AG04450 (cell line): Measurements from ENCODE around the gene NECAB3. TPM values are rescaled to one million over a fixed set of nuclear protein-coding genes. Genes with fewer than 3 reads are reported as not detected.

Source experiments
- CTCF ChIA-PET: fragments of 300-600, 350-600 bp; formaldehyde crosslinking; extraction: SDS; loops from one replicate; lab custom pipeline; 2022; ENCODE audit warnings: antibody characterized with exemption, inconsistent platforms; lab: Charles Lee
- POLR2A ChIA-PET: fragments of 350-600 bp; formaldehyde crosslinking; extraction: SDS; loops from one replicate; lab custom pipeline; 2021; ENCODE audit warnings: antibody characterized with exemption, inconsistent platforms; lab: Yijun Ruan, JAX
- DNase-seq: peaks from one replicate; pipeline ENCODE4 v3.0.0-alpha.2; 2011; ENCODE audit warnings: low read depth, low spot score
- H3K27ac ChIP-seq: one replicate; pipeline ENCODE4 v1.5.1; 2012; ENCODE audit warnings: low read depth, low read length, control low read depth
- H3K27me3 ChIP-seq: one replicate; pipeline ENCODE4 v1.6.0; 2012; ENCODE audit warnings: low read length; ENCODE audit not compliant: control insufficient read depth, insufficient read depth
- H3K4me3 ChIP-seq: 2 replicates; pipeline ENCODE4 v1.5.1; 2011; ENCODE audit warnings: mild to moderate bottlenecking, low read depth, low read length, control low read depth
- H3K9me3 ChIP-seq: 2 replicates; pipeline ENCODE4 v1.5.1; 2012; ENCODE audit warnings: low read length; ENCODE audit not compliant: control insufficient read depth, insufficient read depth
- CTCF ChIP-seq: IDR thresholded peaks from 2 replicates; pipeline ENCODE4 v1.5.1; 2011; ENCODE audit warnings: low read depth, low read length, control low read depth, inconsistent platforms
- polyA plus RNA-seq: library from polyadenylated mRNA; depleted of rRNA; stranded (reverse); fragments of >200 nt; gene quantifications from 2 replicates; pipeline ENCODE4 v1.2.3, GENCODE V29; 2011

The NECAB3 gene
- polyA plus RNA-seq, 1 experiment = 11.7 TPM

- no peak for TF ChIP-seq CTCF
- Histone ChIP-seq H3K27ac (no peak overlapping the region), H3K9me3 (no peaks in the 10 kb centered on the region; the same call in 1 of the 2 replicates), H3K4me3 (no peak overlapping the region), H3K27me3 (no peaks in the 10 kb centered on the region)
- ChIA-PET CTCF (no interaction called here), POLR2A (interaction anchor here (1.4 kb wide), 1 partner anchor 11 kb away, joined by 3 read pairs; no protein-coding TSS in a partner anchor)
- no peak for DNase-seq
Measured at GRCh38 chr20:33656783-33657703, 17.2 kb downstream of the NECAB3 start.

GRCh38 chr20:33656010-33656782 is 18.0 kb downstream of the NECAB3 start:
- no peak overlapping the region for H3K27ac ChIP-seq
- CTCF ChIA-PET = interaction anchor here (2.8 kb wide), 1 partner anchor 199 kb away, joined by 11 read pairs; no protein-coding TSS in a partner anchor
- no peaks in the 10 kb centered on the region; the same call in 1 of the 2 replicates for H3K9me3 ChIP-seq
- H3K27me3 ChIP-seq = no peaks in the 10 kb centered on the region
- POLR2A ChIA-PET = interaction anchor here (1.4 kb wide), 1 partner anchor 12 kb away, joined by 3 read pairs; no protein-coding TSS in a partner anchor
- no peak for TF ChIP-seq CTCF
- no peak for DNase-seq
- no peak overlapping the region for H3K4me3 ChIP-seq

- ChIA-PET CTCF (interaction anchor here (2.6 to 2.8 kb wide), 2 partner anchors 8 to 198 kb away, joined by 11 to 13 read pairs; partner anchors contain the start of gene C20orf144), POLR2A (no interaction called here)
- no peak for TF ChIP-seq CTCF
- no peak overlapping the region for H3K27ac ChIP-seq
- H3K4me3 ChIP-seq = no peak overlapping the region
- H3K9me3 ChIP-seq = no peaks in the 10 kb centered on the region; the same call in 1 of the 2 replicates
- no peaks in the 10 kb centered on the region for H3K27me3 ChIP-seq
- DNase-seq = no peak
Measured at GRCh38 chr20:33655164-33655563, 19.1 kb downstream of the NECAB3 start.

- Histone ChIP-seq H3K27ac (no peak overlapping the region), H3K4me3 (no peak overlapping the region), H3K27me3 (no peaks in the 10 kb centered on the region), H3K9me3 (no peaks in the 10 kb centered on the region; the same call in 1 of the 2 replicates)
- TF ChIP-seq CTCF = no peak
- no peak for DNase-seq
- ChIA-PET CTCF (interaction anchor here (1.8 to 2.8 kb wide), 3 partner anchors 9 to 197 kb away, joined by 5 to 13 read pairs (median 11); partner anchors contain the start of gene C20orf144), POLR2A (interaction anchor here (1.7 kb wide), 1 partner anchor 9 kb away, joined by 10 read pairs; no protein-coding TSS in a partner anchor)
Measured at GRCh38 chr20:33654680-33655161, 19.5 kb downstream of the NECAB3 start.
